Stimulated activated CD8-positive, alpha-beta memory T cell treated with anti-CD3 and anti-CD28 coated beads, Interleukin-12 subunit alpha, Interleukin-12 subunit beta, amount 100 ng/mL, for 24 hours (primary cell): ENCODE data around the gene TANGO6.
"Not testable (repeated sequence)": the region's sequence is repeated elsewhere in the genome, so short reads cannot be mapped to it uniquely, and the experiment has no call there.

Source experiments
- DNase-seq: peaks from one replicate; pipeline ENCODE4 v3.0.0-alpha.2; 2020; ENCODE audit errors: extremely low read depth

The TANGO6 gene

DNA sequence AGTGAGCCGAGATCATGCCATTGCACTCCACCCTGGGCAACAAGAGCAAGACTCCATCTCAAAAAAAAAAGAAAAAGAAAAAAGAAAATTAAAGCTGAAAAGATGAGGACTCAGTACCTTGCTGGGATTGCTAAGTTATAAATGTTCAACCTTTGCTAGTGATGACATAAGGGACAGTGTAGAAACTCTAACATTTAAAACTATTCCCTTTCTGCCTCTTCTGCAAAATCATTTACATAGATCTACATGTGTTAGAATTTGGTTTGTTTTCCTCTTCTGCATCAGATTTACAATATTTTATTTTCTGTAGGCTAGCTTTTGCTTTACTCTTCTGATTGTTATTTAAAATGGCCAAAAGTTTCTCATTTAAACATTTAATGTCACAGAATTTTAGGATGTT, 212.6 kb downstream of the TANGO6 start:
- no peak for DNase-seq

DNA sequence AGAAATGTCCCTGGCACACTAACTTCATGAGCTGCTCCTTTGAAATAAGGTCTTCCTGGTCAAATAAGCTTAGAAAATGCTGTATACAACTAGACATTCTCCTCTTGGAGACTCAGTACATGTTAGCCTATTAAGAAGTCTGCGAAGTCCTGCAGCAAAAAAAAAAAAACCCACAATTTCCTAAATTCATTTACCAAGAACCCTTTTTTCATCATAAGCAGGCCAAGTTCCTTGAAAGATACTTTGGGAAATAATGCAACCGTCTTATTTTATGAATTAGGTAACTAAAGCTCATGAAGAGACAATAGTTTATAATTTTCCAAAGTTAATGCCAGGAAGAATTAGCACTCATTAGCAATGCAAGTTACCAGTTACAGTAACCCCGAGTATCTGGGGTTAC, 213.1 kb downstream of the TANGO6 start:
- DNase-seq: no peak

DNA sequence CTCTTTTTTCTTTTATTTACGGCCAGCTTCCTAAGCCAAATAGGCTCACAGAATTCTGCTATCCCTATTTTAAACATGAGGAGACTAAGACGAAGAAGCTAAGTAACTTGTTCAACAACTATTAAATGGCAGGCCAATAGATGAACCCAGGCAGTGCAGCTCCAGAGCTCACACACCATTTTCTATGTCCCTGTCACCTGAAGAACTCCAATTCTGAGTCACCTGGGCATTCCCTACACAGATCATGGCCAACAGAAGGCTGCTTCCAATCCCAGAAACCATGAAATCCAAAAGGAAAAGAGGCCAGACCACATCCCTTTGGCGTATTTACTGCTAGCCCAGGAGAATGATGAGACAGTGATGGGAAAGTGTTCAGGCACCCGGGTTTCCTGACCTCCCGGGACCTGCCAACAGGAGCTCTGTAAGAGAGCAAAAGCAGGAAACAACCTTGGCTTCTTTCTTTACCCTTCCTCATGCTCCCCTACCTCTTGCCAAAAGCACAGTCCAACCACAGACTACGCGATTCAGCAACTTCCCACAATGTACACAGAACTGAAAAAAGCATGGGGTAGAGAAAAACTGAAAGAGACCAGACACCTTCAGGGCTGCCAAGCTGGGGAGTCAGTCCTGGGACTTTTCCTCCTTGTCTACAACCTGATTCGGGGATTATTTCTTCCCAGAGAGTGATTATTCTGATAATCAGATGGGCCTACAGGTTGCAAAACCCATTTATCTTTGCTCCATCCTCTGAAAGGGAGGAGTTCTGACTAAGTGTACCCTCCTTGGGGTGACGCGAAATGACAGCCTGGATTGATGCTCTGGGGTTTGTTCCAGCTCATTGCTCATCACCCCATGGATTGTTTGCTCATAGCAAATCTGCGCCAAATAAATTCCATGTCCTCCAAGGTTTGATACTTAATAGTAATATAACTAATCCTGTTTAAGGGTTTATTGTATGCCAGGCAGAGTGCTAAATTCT, 214.4 kb downstream of the TANGO6 start:
- no peak for DNase-seq

DNA sequence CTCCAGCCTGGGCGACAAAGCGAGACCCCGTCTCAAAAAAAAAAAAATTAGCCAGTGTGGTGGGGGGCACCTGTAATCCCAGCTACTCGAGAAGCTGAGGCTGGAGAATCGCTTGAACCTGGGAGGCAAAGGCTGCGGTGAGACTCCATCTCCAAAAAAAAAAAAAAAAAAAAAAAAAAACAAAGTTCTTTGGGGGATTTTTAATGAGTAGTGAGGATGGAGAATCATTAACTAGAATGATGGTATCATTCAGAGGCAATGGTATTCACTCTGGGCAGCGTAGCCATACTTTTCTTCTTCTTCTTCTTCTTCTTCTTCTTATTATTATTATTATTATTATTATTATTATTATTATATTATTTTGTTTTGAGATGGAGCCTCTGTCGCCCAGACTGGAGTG, 220.2 kb downstream of the TANGO6 start:
- not testable (repeated sequence) for DNase-seq

DNA sequence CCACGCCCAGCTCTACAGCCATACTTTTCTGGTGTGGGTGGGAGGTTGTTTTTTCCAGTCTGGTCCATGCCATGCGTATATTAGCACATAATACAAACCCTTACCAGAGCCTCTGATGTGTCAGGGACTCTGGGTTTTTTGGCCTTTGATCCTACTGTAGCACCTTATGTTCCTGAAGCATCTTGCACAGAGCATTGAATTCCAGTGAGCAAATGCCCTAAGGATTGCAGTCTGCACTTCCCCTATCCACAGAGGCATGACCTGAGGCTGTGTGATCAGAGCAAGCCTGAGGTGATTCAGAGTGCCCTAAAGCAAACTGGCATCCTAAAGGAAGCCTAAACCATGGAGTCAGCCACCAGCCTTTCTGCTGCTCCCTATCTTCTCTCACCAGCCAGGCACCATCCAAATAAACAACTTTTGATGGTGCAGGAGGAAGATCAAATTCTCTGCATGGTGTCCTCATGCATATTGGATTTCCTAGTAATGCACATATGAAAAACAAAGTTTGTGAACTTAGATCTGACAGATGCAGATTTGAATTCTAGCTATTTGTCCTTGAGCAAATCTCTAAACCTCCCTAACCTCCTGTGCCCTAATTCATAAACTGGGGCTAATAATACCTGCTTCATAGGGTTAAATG, 220.9 kb downstream of the TANGO6 start:
- DNase-seq: no peak

DNA sequence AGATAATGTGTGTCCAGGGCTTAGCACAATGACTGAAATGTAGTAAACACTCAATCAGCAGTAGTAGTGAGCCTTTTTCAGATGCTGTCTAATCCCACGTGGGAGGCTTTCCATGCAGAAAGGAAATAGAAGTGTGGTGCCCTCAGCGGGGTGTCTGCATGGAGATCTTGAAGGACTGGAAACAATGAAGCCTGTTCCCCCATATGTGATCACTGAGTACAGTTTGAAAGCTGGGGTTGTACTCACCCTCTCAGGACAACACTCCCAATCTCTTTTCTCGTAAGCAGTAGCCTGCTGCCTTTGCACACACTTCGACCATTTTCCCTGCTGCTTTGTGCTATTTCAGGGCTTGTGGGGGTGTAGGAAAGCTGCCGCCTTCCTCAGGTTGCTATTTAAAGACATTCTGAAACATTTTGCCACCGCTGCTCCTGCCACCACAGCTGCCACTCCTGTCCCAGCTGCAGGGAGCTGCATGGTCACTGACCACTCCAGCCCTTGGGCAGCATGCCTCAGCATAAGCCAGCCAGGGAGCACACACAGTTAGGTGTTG, 221.5 kb downstream of the TANGO6 start:
- no peak for DNase-seq

DNA sequence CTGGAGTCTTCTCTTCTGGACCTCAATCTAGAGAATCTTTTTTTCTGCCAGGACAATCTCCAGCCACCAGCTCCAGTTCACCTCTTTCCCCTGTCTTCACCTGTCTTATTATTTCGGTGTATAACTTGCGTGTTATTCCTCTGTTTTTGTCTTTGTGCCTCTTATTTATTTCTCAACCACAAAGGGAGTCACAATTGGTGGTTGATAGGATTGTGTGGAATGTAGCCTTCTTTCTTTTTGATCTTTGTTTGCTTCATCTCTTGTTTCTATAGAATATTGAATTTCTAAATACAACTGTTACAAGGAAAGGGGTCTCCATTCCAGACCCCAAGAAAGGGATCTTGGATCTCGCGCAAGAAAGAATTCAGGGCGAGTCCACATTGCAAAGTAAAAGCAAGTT, 226.2 kb downstream of the TANGO6 start:
- no peak for DNase-seq

DNA sequence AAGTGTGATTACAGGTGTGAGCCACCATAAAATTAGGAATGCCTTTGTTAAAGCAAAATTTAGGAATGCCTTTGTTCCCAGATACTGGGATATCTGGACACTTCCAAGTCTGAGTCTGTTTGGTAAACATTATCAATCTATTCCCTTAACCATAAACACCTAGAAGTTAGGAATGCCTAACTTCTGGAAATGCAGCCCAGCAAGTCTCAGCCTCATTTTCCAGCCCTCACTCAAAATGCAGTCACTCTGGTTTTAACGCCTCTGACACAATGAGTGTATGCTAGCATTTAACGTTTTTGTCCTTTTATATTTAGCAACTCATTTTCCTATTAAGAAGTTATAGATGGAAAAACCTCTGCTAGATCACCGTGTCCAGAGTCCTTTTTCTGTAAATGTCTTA, 227.7 kb downstream of the TANGO6 start:
- DNase-seq: no peak

DNA sequence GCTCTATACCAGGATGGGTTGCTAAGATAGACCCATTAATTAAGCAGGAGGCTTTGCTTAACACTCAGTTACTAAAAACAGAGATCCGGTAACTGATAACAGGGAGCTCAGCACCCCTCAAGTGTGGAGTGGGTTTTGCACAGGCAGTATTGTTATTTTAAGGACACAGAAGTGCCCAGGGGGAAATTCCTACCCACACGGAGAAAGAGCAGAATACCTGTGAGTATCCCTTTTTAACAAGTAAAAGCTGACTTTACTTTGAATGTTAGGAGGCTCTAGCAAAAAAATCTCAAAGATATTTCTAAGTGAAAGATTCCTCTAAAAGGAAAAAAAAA, 229.3 kb downstream of the TANGO6 start:
- no peak for DNase-seq

DNA sequence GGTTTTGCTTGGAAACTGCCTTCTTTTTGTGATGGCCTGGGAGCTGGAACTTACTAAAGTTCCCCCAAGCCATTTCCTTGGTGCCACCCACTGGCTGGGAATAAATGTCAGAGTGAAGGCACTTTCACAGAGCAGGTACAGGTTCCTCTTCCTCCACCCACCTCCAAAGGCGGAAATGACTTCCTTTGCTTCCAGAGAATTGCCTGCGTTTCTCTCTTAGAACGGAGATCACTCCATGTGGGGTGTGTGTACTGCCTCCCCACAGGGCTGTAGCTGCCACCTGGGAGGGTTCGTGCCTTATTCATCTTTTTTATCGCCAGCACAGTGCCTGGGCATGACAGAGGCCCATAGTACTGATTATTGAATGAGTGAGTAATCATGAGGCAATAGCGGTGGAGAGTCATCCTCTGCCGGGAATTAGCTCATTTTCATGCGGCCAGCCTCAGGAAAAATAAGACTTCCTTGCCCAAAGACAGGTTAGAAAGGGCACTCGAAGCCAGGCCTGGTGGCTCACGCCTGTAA, 229.9 kb downstream of the TANGO6 start:
- DNase-seq: no peak

DNA sequence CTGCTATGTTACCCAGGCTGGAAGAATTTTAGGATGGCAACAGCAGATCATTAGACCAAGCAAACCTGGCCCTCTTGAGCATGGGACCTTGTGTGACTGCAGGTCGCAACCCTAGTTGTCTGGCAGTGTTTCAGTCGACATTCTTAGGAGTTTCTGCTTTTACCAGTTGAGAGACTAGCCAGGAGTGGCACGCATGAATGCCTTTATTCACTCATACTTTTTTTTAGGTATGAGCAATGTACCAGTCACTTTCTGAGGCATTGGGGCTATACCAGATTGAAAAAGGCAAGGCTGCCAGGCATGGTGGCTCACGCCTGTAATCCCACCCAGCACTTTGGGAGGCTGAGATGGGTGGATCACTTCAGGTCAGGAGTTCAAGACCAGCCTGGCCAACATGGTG, 233.9 kb downstream of the TANGO6 start:
- no peak for DNase-seq

DNA sequence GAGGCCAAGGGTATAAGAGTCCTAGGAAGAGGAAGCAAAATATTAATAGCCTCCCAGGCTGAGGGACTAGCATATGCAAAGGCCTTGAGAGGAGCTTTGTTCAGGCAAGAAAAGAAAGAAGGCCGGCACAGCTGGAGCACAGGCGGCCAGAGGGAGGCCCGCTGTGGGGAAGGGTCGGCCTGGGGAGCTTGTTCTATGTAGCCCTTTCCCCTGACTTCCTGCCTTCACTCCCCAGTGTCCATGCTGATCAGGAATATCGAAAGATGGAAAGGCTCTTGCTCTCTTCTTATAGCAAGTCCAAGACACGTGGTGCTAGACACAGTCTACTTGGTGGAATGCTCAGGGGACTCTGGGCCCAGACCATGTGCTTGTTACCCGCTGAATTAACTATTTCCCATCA, 234.7 kb downstream of the TANGO6 start:
- no peak for DNase-seq

DNA sequence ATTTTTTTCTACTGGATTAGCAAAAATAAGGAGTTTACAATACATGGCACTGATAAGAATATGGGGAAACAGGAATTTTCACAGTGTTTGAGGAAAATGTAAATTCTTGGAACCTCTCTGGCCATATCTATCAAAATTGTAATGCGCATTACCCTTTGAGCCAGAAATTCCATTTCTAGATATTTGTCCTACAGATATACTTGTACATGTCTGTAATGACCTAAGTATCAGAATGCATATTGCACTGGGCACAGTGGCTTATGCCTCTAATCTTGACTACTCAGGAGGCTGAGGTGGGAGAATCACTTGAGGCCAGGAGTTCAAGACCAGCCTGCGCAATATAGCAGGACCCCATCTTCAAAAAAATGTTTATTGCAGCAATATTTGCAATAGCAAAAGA, 236.4 kb downstream of the TANGO6 start:
- DNase-seq: no peak

DNA sequence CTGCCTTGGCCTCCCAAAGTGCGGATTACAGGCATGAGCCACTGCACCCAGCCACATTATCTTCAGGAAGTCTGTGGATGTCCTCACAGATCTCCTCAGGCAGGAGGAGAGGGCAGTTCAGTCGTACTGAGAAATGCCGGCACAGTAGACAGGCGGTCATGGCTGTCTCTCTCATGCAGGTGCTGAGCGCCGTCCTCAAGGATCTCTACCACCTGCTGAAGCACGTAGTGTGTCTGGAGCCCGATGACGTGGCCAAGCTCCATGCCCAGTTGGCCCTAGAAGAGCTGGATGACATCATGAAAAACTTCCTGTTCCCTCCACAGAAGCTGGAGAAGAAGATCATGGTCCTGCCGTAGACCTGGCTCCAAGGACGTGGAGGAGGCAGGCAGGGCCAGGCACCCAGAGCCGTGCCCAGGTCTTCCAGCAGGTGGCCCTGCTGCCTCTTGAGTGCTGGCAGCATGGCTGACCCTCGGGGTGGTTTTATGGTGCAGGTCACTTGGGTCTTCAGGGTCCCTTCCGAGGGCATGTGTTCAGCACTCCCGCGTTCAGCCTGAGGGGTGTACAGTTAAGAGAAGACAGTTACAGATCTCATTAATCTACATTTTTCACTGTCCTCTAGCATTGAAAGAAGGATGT, 240.1 kb downstream of the TANGO6 start:
- DNase-seq: no peak

DNA sequence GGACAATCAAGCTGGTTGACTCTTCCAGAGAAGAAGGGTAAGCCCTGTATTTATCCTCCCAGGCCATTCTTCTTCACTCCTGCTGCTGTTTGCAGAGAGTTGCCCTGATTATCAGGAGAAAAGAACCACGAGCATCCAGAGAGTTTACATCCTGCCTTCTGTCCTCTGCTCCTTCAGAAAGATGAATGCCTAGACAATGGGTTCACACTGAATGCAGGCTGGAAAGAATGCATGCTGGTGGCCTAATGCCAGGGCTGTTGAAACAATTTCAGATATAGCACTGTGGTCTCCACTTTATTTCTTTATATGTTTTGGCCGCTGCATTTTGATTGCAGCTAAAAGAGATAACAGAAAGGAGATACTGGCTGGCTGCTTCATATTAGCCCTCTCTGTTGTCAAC, 241.0 kb downstream of the TANGO6 start:
- no peak for DNase-seq

DNA sequence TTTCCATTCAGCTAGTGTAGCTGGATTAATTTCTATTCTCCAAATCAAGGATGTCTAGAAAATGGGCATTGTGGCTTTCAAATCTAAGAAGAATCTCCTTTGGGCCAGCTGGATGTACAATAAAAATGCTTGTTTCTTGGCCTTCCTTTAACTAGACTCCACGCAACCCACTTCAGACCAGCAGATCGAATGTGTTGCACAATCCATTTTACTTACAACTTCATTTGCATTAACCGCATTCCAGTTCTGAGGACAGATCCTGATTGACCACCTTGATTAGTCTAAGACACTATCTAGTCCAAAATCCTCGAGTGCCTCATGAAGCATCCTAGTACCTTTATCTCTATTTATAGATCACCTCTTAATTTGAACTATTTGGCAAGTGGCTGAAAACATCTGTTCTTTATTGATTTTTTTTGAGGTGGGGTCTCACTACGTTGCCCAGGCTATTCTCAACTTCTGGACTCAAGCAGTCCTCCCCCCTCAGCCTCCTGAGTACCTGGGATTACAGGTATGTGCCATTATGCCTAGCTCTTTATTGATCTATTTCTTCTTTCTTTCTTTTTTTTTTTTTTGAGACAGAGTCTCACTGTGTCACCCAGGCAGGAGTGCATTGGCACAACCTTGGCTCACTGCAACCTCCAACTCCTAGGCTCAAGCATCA, 241.8 kb downstream of the TANGO6 start:
- no peak for DNase-seq

DNA sequence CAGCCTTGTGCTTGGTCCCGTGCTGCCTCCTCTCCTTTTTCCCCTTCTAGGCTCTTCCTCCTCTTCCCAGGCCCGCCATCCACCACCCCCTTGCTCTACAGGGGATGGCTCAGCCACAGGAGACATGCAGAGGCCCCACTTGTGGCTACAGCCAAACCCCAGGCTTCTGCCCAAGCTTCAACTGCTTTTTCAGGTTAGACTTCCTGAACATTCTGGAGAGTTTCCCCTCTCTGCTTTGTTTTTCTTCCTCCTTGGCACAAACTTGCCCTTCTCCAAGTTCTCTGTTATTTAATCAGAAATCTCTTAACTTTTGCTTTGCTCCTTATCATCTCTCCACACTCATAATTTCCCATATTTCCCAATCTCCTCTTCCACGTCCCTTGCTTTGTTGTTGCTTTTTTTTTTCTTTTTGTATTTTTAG, 243.8 kb downstream of the TANGO6 start:
- DNase-seq: no peak

DNA sequence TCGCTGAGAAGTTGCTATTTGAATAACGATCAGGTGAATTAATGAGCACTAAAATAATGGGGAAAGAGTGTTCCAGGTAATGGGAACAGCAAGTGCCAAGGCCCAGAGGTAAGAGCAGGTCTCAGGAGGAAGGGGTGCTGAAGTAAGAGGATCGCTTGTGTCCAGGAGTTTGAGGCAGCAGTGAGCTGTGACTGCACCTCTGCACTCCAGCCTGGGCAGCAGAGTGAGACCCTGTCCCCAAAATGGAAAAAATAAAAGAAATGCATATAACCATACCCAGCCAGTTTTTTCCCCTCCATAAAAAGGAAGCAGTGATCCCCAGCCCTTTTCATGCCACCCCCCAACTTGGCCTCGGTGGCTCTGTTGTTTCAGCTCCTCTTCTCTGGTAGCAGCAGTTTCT, 245.4 kb downstream of the TANGO6 start:
- no peak for DNase-seq

DNA sequence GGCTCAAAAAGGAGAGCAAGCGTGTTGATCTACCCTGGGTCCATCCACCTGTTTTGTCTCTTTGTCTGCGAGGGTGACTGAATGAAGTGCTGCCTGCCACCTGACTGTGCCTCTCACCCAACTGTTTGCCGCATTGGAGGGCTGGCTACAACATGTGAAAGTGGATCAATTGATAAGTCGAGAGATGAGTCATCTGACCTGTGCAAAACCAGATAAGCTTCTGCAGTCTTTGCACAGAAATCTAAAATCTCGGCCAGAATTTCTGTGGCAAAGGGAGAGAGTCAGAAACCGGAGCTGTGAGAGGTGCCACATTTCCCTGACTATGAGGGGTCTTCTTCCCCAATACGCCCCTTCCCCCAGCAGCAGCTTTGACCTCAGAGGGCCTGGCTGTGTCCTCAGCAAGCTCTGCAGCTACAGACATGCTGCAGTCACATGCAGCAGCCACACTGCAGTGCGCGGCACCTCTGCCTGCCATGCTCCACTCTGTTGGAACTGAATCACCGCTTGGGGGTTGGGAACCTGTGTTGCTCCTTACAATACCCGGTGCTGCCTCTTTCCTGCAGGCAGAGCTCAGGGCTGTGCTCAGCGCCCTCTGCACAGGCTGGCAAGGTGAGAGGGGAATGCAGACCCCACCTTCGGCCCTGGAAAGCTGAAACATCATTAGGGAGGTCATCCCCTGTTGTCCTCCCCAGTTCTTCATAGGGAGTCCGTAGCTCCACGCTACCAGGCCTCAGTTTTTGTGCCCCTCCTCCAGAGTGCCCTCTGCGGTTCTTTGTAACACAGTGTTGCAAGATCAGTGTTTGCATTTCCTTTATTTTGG, 246.0 kb downstream of the TANGO6 start:
- DNase-seq: no peak

DNA sequence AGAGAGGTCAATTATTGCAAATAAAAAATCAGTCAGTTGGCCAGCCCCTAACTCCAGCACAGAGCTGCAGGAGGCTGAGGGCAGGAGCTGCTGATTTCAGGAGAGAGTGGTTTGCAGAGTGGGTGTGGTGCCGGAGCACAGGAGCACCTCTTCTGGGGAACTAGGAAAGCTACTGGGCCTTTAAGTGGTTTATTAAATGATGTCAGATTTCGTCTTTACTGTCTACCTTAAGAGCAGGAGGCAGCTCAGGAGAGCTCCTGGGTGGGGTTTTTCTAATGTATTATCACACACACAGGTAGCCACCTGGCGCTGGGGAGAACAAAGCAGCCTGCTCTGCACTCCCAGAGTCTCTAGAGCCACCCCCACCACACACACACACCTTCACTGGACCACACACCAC, 250.6 kb downstream of the TANGO6 start:
- DNase-seq: no peak

DNA sequence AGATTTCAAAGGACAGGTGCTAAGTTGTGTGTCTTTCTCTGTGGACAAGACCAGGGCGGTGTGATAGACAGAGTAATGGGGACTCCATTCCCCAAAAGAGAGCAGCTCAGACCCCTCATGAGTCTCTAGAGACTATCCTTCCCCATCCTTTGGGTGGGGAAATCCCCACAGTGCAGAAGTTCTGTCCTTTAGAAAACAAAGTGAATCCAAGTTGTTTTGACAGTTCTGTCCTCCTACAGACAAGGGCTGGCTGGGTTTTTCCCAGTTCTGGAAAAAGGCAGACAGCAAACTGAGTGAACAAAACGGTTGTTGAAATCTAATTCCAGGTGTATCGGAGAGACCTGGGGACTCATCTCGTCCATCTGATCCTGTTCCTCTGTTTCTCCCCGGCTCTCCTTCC, 251.2 kb downstream of the TANGO6 start:
- DNase-seq: no peak
